Mesenchymal stem cell (in vitro differentiated cells and primary cell): Measurements from ENCODE around the gene AMIGO1.
A peak's percentile ranks its signal among the peaks of the same experiment; 100 is the strongest.

Experiments used
- DNase-seq: peaks from one replicate; pipeline ENCODE4 v3.0.0-alpha.2; 2013
- H2AFZ ChIP-seq: one replicate; pipeline ENCODE4 v1.6.1; 2013; ENCODE audit warnings: low read depth, mild to moderate bottlenecking, control low read depth, inconsistent platforms, low read length, moderate library complexity
- H2AK5ac ChIP-seq: 2 replicates; pipeline ENCODE4 v1.6.1; 2013; ENCODE audit warnings: low read length, moderate library complexity, mild to moderate bottlenecking, inconsistent platforms; ENCODE audit not compliant: severe bottlenecking
- H2BK120ac ChIP-seq: one replicate; pipeline ENCODE4 v1.6.1; 2013; ENCODE audit warnings: low read depth, mild to moderate bottlenecking, inconsistent platforms, low read length, moderate library complexity
- H2BK12ac ChIP-seq, 2 experiments: one replicate each; pipeline ENCODE4 v1.6.1; 2013; ENCODE audit warnings: inconsistent platforms in 2 of 2, low read length in 2 of 2, mild to moderate bottlenecking in 2 of 2, moderate library complexity in 2 of 2, control low read depth in 1 of 2
- H2BK15ac ChIP-seq: one replicate; pipeline ENCODE4 v1.6.1; 2013; ENCODE audit warnings: mild to moderate bottlenecking, low read depth, inconsistent platforms; ENCODE audit not compliant: poor library complexity, severe bottlenecking
- H2BK5ac ChIP-seq: 2 replicates; pipeline ENCODE4 v1.6.1; 2013; ENCODE audit warnings: low read depth, mild to moderate bottlenecking, low read length, control low read depth, inconsistent platforms; ENCODE audit not compliant: poor library complexity, severe bottlenecking
- H3K14ac ChIP-seq, 2 experiments: one replicate each; pipeline ENCODE4 v1.6.1; 2013; ENCODE audit warnings: inconsistent platforms in 2 of 2, low read length in 2 of 2, control low read depth in 1 of 2, mild to moderate bottlenecking in 1 of 2, moderate library complexity in 1 of 2
- H3K18ac ChIP-seq, 2 experiments: one replicate each; pipeline ENCODE4 v1.6.1; 2013; ENCODE audit warnings: inconsistent platforms in 2 of 2, low read length in 2 of 2, control low read depth in 1 of 2, low read depth in 1 of 2, mild to moderate bottlenecking in 1 of 2
- H3K23ac ChIP-seq, 2 experiments: one replicate each; pipeline ENCODE4 v1.6.1; 2013; ENCODE audit warnings: inconsistent platforms in 2 of 2, low read length in 2 of 2, mild to moderate bottlenecking in 2 of 2, moderate library complexity in 2 of 2, control low read depth in 1 of 2
- H3K27ac ChIP-seq: 2 replicates; pipeline ENCODE4 v1.5.1; 2013; ENCODE audit warnings: mild to moderate bottlenecking, moderate library complexity, low read length, control low read depth, inconsistent platforms; ENCODE audit not compliant: poor library complexity, severe bottlenecking
- H3K27me3 ChIP-seq, 2 experiments: 2 replicates each; pipeline versions ENCODE4 v1.6.1 to v1.7.0; 2013; ENCODE audit warnings: low read length in 2 of 2, mild to moderate bottlenecking in 2 of 2, moderate library complexity in 2 of 2, control low read depth in 1 of 2, inconsistent platforms in 1 of 2; ENCODE audit not compliant: control insufficient read depth in 1 of 2, insufficient read depth in 1 of 2
- H3K36me3 ChIP-seq, 2 experiments: 2 replicates each; pipeline versions ENCODE4 v1.6.1 to v1.7.0; 2013; ENCODE audit warnings: low read length in 2 of 2, control low read depth in 1 of 2, inconsistent platforms in 1 of 2, low read depth in 1 of 2, mild to moderate bottlenecking in 1 of 2; ENCODE audit not compliant: insufficient read depth in 2 of 2, control insufficient read depth in 1 of 2
- H3K4ac ChIP-seq, 2 experiments: one replicate each; pipeline ENCODE4 v1.6.1; 2013; ENCODE audit warnings: inconsistent platforms in 2 of 2, low read length in 2 of 2, mild to moderate bottlenecking in 2 of 2, moderate library complexity in 2 of 2, control low read depth in 1 of 2, low read depth in 1 of 2
- H3K4me1 ChIP-seq: 2 replicates; pipeline ENCODE4 v1.6.1; 2013; ENCODE audit warnings: low read depth, low read length, control low read depth; ENCODE audit not compliant: control insufficient read depth, insufficient read depth
- H3K4me2 ChIP-seq: 2 replicates; pipeline ENCODE4 v1.6.1; 2013; ENCODE audit warnings: low read length, mild to moderate bottlenecking, inconsistent platforms; ENCODE audit not compliant: poor library complexity, severe bottlenecking
- H3K4me3 ChIP-seq, 2 experiments: 2 replicates each; pipeline versions ENCODE4 v1.5.1 to v1.7.0; 2013; ENCODE audit warnings: low read length in 2 of 2, mild to moderate bottlenecking in 2 of 2, control low read depth in 1 of 2, low read depth in 1 of 2; ENCODE audit not compliant: insufficient read depth in 1 of 2
- H3K79me1 ChIP-seq: replicated peaks from 2 replicates; pipeline ENCODE4 v1.6.1; 2013; ENCODE audit warnings: mild to moderate bottlenecking, control low read depth, low read length, inconsistent platforms; ENCODE audit not compliant: poor library complexity, severe bottlenecking
- H3K9ac ChIP-seq: 2 replicates; pipeline ENCODE4 v1.7.0; 2013; ENCODE audit warnings: mild to moderate bottlenecking, low read length, moderate library complexity
- H3K9me3 ChIP-seq: 2 replicates; pipeline ENCODE4 v1.7.0; 2013; ENCODE audit warnings: mild to moderate bottlenecking, low read length; ENCODE audit not compliant: control insufficient read depth
- H4K8ac ChIP-seq: one replicate; pipeline ENCODE4 v1.6.1; 2013; ENCODE audit warnings: inconsistent platforms, mild to moderate bottlenecking, low read length, moderate library complexity
- H4K91ac ChIP-seq: one replicate; pipeline ENCODE4 v1.6.1; 2013; ENCODE audit warnings: mild to moderate bottlenecking, low read length, inconsistent platforms
- WGBS: methylation state at CpG from one replicate; pipeline ENCODE4 v1.1.7; 2013; ENCODE audit warnings: mixed read lengths; 5-methylcytosine and 5-hydroxymethylcytosine counted together

AMIGO1 gene

GRCh38 chr1:109499661-109500536, 9.6 kb downstream of the AMIGO1 start:
- Histone ChIP-seq H2BK15ac (no peak overlapping the region), H3K27ac (peak overlapping the region; percentile 76), H3K9ac (no peak overlapping the region), H2AFZ (no peak overlapping the region), H3K4me1 (peaks cover 34% of the 10 kb centered on the region), H4K8ac (no peak overlapping the region), H2BK5ac (no peak overlapping the region), H3K27me3 (no peaks in the 10 kb centered on the region), H3K79me1 (peaks cover 31% of the 10 kb centered on the region), H3K23ac (no peak overlapping the region), H3K9me3 (no peaks in the 10 kb centered on the region), H3K4me2 (no peak overlapping the region), H4K91ac (peak overlapping the region; percentile 5), H3K36me3 (peaks cover 24 to 42% of the 10 kb centered on the region in 2 experiments), H3K18ac (no peak overlapping the region), H3K4me3 (no peak overlapping the region), H2AK5ac (peak overlapping the region; percentile 68), H2BK12ac (peak overlapping the region in 1 of 2 experiments; percentile 21), H3K4ac (no peak overlapping the region), H3K14ac (no peak overlapping the region), H2BK120ac (no peak overlapping the region)
- DNase-seq, result peak; percentile 69
- 60% methylated on average over 4 of the region's 4 CpGs for WGBS

GRCh38 chr1:109499081-109499480, 10.4 kb downstream of the AMIGO1 start:
- peak overlapping the region in 1 of 2 experiments; percentile 80 for H3K14ac ChIP-seq
- no peak overlapping the region for H2BK5ac ChIP-seq
- no peak overlapping the region for H3K4me2 ChIP-seq
- H2AFZ ChIP-seq, result no peak overlapping the region
- no peak overlapping the region for H2BK15ac ChIP-seq
- no peak for DNase-seq
- peak overlapping the region; percentile 19 for H3K9ac ChIP-seq
- H2BK120ac ChIP-seq, result no peak overlapping the region
- H3K27ac ChIP-seq, result peak overlapping the region; percentile 79
- H3K4me1 ChIP-seq, result peaks cover 35% of the 10 kb centered on the region
- no peaks in the 10 kb centered on the region for H3K27me3 ChIP-seq
- H3K18ac ChIP-seq, result no peak overlapping the region
- no peak overlapping the region for H3K4me3 ChIP-seq
- H2BK12ac ChIP-seq, result peak overlapping the region in 1 of 2 experiments; percentile 57
- no peaks in the 10 kb centered on the region for H3K9me3 ChIP-seq
- H2AK5ac ChIP-seq, result peak overlapping the region; percentile 16
- peak overlapping the region; percentile 11 for H4K91ac ChIP-seq
- H3K23ac ChIP-seq, result peak overlapping the region in 1 of 2 experiments; percentile 60
- no peak overlapping the region for H3K4ac ChIP-seq
- H4K8ac ChIP-seq, result no peak overlapping the region
- H3K36me3 ChIP-seq, result peaks cover 24 to 42% of the 10 kb centered on the region in 2 experiments
- peaks cover 32% of the 10 kb centered on the region for H3K79me1 ChIP-seq
- WGBS, result 70% methylated on average over 3 of the region's 7 CpGs

GRCh38 chr1:109498161-109498801, 11.2 kb downstream of the AMIGO1 start:
- peaks cover 35% of the 10 kb centered on the region for H3K4me1 ChIP-seq
- H2BK5ac ChIP-seq, result no peak overlapping the region
- H3K4me3 ChIP-seq, result no peak overlapping the region
- H3K9ac ChIP-seq, result no peak overlapping the region
- no peak overlapping the region for H3K27ac ChIP-seq
- H2AK5ac ChIP-seq, result no peak overlapping the region
- no peak overlapping the region for H4K8ac ChIP-seq
- no peak overlapping the region for H3K14ac ChIP-seq
- no peak overlapping the region for H4K91ac ChIP-seq
- H3K27me3 ChIP-seq, result no peaks in the 10 kb centered on the region
- H3K36me3 ChIP-seq, result peaks cover 24 to 42% of the 10 kb centered on the region in 2 experiments
- H3K4ac ChIP-seq, result no peak overlapping the region
- H3K9me3 ChIP-seq, result no peaks in the 10 kb centered on the region
- no peak overlapping the region for H3K4me2 ChIP-seq
- peaks cover 32% of the 10 kb centered on the region for H3K79me1 ChIP-seq
- no peak overlapping the region for H3K18ac ChIP-seq
- H2BK12ac ChIP-seq, result no peak overlapping the region
- 87% methylated on average over 11 of the region's 12 CpGs for WGBS
- DNase-seq, result peak; percentile 61
- no peak overlapping the region for H2AFZ ChIP-seq
- H2BK15ac ChIP-seq, result no peak overlapping the region
- no peak overlapping the region for H3K23ac ChIP-seq
- no peak overlapping the region for H2BK120ac ChIP-seq

GRCh38 chr1:109497449-109498160, 11.9 kb downstream of the AMIGO1 start:
- H3K36me3 ChIP-seq, result peaks cover 24 to 42% of the 10 kb centered on the region in 2 experiments
- 82% methylated on average over 9 of the region's 9 CpGs for WGBS
- no peak overlapping the region for H3K18ac ChIP-seq

More at GRCh38 chr1:109497449-109498160, 11.9 kb downstream of the AMIGO1 start:
- no peak overlapping the region for H2BK15ac ChIP-seq
- H3K4me1 ChIP-seq, result peaks cover 35% of the 10 kb centered on the region
- H3K4me3 ChIP-seq, result no peak overlapping the region
- no peak overlapping the region for H3K4ac ChIP-seq
- H3K4me2 ChIP-seq, result no peak overlapping the region
- H3K27me3 ChIP-seq, result no peaks in the 10 kb centered on the region
- no peak overlapping the region for H2AK5ac ChIP-seq
- H2BK120ac ChIP-seq, result no peak overlapping the region
- H2BK12ac ChIP-seq, result no peak overlapping the region
- H2BK5ac ChIP-seq, result no peak overlapping the region
- no peak overlapping the region for H4K91ac ChIP-seq
- H4K8ac ChIP-seq, result no peak overlapping the region
- no peak overlapping the region for H3K23ac ChIP-seq
- H3K27ac ChIP-seq, result no peak overlapping the region
- H3K9ac ChIP-seq, result no peak overlapping the region
- peaks cover 32% of the 10 kb centered on the region for H3K79me1 ChIP-seq
- no peak overlapping the region for H3K14ac ChIP-seq
- DNase-seq, result no peak
- no peak overlapping the region for H2AFZ ChIP-seq
- no peaks in the 10 kb centered on the region for H3K9me3 ChIP-seq
